ENCODE data around the gene PDCD6IP.

PDCD6IP gene

GRCh38 chr3:33895658-33896057 lies 97.2 kb downstream of the PDCD6IP start:
- no peak for DNase-seq

DNA sequence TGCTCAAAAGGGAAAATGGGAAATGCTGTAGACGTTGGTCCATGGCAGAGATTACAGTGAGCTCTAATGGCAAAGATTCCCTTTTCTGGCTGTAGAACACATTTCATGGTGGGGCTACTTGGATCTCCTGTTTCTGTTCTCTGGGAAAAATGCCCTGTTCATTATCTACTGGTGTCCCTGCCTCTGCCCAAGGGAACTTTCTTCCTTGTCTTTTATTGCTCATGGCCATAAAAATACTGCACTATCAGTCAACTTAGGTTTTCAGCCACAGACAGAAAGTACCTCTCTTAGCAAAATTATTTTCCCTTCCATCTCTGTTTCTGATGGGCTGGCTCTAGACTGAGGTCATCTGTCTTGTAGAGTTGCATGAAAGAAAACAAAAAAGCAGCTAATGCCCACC lies 98.9 kb downstream of the PDCD6IP start:
- no peak for DNase-seq

GRCh38 chr3:33898901-33899300 lies 100.5 kb downstream of the PDCD6IP start:
- DNase-seq = no peak

GRCh38 chr3:33900440-33900808 lies 102.0 kb downstream of the PDCD6IP start:
- DNase-seq = no peak

- DNase-seq = no peak
Observed at GRCh38 chr3:33900809-33901505, 102.5 kb downstream of the PDCD6IP start.

GRCh38 chr3:33901862-33902563 lies 103.6 kb downstream of the PDCD6IP start:
- DNase-seq = no peak

DNA sequence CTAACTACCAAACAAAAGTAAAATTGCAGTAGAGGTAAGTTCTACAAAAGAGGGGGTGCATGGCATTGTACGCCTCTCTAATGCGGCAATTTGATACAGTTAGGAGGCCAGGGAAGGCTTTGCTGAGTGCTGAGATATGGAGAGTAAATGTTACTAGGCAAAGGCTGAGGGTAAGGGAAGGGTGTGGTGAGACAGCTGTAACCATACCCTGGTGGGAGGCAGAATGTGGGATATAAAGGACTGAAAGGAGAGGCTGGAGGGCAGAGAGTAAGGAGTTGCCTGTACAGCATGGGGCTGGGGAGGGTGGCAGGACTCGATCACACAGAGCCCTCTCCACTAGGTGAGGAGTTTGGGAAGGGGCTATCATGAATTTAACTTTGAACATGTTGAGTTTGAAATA lies 106.3 kb downstream of the PDCD6IP start:
- DNase-seq = no peak

DNA sequence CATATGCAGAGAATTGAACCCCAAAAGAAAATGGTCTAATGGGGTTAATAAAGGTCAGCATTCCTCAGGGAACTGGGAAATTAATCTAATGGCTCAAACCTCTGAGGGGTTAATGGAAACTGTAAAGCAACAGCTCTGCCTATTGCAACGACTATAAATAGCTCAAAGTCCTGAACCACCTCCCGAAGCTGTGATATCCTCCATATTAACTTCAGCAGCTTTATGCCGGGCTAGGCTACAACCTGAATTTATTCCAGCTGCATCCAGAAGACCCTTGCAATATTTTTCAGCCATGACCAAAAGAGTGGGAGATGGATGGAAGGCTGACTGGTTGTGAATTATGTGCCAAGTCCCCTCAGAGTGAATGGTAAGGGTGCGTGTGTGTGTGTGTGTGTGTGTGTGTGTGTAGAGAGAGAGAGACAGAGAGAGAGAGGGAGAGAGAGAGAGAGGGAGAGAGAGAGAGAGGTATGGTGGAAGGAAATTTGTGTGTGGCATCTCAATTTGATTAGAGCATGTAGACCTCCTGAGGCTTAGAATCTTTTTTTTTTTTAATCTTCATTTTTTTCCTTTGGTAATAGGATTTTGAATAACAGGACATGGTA lies 109.9 kb downstream of the PDCD6IP start:
- DNase-seq = no peak

DNA sequence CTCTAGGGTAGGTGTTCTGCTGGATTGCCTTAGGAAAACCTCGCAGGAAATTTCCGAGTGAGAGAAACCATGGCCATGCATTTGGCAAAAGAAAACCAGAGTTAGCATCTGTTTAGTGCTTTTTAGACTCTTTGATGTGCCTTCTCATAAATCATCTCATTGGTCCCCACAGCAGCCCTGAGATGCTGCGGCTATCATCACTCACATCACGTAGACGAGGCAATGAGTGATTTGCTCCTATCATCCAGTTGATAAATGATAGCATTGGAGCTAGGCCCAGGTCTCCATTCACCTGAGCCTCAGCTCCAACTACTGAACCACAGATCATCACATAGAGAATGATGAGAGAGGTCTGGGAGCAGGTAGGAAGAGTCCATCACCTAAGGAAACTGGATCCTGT lies 111.1 kb downstream of the PDCD6IP start:
- DNase-seq = no peak

- DNase-seq = no peak
Observed at GRCh38 chr3:33910031-33910430, 111.6 kb downstream of the PDCD6IP start.

- no peak for DNase-seq
Observed at GRCh38 chr3:33911525-33912322, 113.3 kb downstream of the PDCD6IP start.

DNA sequence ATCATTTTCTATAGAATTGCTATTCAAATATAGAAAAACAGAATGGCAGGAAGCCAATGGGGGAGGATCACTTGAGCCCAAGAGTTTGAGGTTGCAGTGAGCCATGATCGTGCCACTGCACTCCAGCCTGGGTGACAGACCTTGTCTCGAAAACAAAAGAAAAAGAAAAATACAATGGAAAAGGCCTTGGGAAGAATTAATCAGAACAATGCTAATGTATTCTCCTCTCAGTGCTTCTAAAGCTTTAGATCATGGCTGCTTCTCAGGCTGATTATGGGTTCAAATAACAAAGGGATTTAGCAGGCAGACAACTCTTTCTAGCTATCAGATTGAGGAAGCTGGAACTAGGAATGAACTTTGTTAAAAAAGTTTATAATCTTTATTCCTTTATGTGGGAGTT lies 115.8 kb downstream of the PDCD6IP start:
- no peak for DNase-seq

DNA sequence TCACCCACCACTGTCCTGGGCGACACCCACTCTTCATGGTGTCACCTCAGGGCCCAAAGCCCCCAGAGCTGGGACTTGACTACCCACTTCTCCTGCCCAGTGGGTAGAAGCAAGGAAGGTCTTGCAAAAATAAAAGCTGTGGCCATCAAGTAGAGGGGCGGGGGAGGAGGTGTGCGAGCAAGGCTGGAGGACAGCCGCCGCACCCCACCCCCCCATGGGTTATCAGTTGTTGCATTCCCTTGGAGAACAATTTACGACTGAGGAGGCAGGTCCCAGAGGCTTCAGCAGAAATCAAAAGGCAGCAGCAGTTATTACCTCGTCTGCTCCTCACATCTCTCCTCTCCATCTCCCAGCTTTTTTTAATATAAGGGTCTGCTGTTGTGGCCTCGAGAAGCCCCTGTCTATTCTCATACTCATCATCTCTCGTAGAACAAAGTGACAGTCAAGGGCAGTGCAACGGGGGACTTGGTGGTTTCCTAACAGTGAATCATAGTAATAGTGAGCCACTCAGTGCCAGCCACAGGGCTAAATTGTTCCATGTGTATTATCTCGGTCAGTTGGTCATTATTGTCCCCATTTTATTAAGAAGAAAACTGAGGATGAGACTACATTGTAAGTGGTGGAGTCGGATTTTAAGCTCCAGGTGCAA lies 116.4 kb downstream of the PDCD6IP start:
- no peak for DNase-seq

GRCh38 chr3:33915796-33916546 lies 117.5 kb downstream of the PDCD6IP start:
- no peak for DNase-seq

- no peak for DNase-seq
Observed at GRCh38 chr3:33918126-33918756, 119.8 kb downstream of the PDCD6IP start.

Data from stimulated activated CD4-positive, alpha-beta T cell treated with anti-CD3 and anti-CD28 coated beads, Interleukin-1b, Interleukin-23, amount 100 ng/mL, for 48 hours (primary cell).